HG03108 (cell line): Measurements from ENCODE around the gene ZDHHC19.
A peak's percentile ranks its signal among the peaks of the same experiment; 100 is the strongest.
"Not testable (repeated sequence)": the region's sequence is repeated elsewhere in the genome, so short reads cannot be mapped to it uniquely, and the experiment has no call there.

Source experiments
- ATAC-seq: cut with Tn5 transposase; IDR thresholded peaks from one replicate; pipeline ENCODE4 v1.9.1; 2021; ENCODE audit warnings: moderate library complexity; ENCODE audit not compliant: unreplicated experiment

Gene ZDHHC19

GRCh38 chr3:196225763-196226364 is 14.7 kb upstream of the ZDHHC19 start:
- ATAC-seq = no peak

GRCh38 chr3:196225086-196225485 is 13.9 kb upstream of the ZDHHC19 start:
- no peak for ATAC-seq

- no peak for ATAC-seq
Measured at GRCh38 chr3:196222876-196223595, 11.8 kb upstream of the ZDHHC19 start.

- ATAC-seq = no peak
Measured at GRCh38 chr3:196220991-196221390, 9.8 kb upstream of the ZDHHC19 start.

- no peak for ATAC-seq
Measured at GRCh38 chr3:196220587-196220986, 9.4 kb upstream of the ZDHHC19 start.

GRCh38 chr3:196219970-196220311 is 8.7 kb upstream of the ZDHHC19 start:
- ATAC-seq = no peak

GRCh38 chr3:196219194-196219969 is 8.2 kb upstream of the ZDHHC19 start:
- ATAC-seq = peak; percentile 60

GRCh38 chr3:196218155-196218712 is 7.0 kb upstream of the ZDHHC19 start:
- ATAC-seq = no peak

GRCh38 chr3:196217307-196218154 is 6.3 kb upstream of the ZDHHC19 start:
- ATAC-seq = no peak

- ATAC-seq = no peak
Measured at GRCh38 chr3:196216681-196217211, 5.5 kb upstream of the ZDHHC19 start.

GRCh38 chr3:196216089-196216564 is 4.9 kb upstream of the ZDHHC19 start, which contains the start of gene SLC51A:
TSS of gene SLC51A (plus strand) at chr3:196216534. CDS start at chr3:196216713, 179 bp downstream.
- ATAC-seq = no peak

GRCh38 chr3:196215493-196216020 is 4.4 kb upstream of the ZDHHC19 start:
- no peak for ATAC-seq

GRCh38 chr3:196214783-196215441 is 3.7 kb upstream of the ZDHHC19 start:
- no peak for ATAC-seq

GRCh38 chr3:196209944-196210672 is 1.1 kb downstream of the ZDHHC19 start:
- ATAC-seq = not testable (repeated sequence)

- no peak for ATAC-seq
Measured at GRCh38 chr3:196208942-196209695, 2.1 kb downstream of the ZDHHC19 start.

- no peak for ATAC-seq
Measured at GRCh38 chr3:196207833-196208607, 3.2 kb downstream of the ZDHHC19 start.

GRCh38 chr3:196207159-196207832 is 3.9 kb downstream of the ZDHHC19 start:
- no peak for ATAC-seq
